Activated T-cell treated with anti-CD3 and anti-CD28 coated beads for 24 hours (primary cell): ENCODE results near the gene KRTAP6-2.

ENCODE experiments used
- DNase-seq: peaks from one replicate; pipeline ENCODE4 v3.0.0-alpha.2; 2020; ENCODE audit warnings: low read depth

The KRTAP6-2 gene

GRCh38 chr21:30598802-30599201 lies at the start of gene KRTAP6-2:
Gene KRTAP6-2 (minus strand): TSS chr21:30598902. CDS start chr21:30598874, 28 bp downstream.
- no peak for DNase-seq

- no peak for DNase-seq
These were observed 48.3 kb upstream of the KRTAP6-2 start for GRCh38 chr21:30646904-30647414.

DNA sequence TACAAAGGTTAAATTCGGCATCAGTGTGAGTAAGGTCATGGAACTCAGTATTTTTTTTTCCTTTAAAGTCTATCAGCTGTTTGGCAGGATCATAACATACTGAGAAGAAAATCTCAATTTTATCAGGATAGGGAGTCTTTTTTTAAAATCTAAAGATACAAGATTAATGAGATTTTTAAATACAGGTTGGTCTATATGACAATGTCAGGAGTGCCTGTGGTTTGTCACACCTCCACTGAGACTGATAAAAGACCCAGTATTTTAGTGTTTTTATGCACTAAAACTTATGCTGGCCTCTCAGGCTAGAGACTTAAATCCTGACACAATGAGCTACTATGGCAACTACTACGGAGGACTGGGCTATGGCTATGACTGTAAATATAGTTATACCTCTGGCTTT lies 43.9 kb upstream of the KRTAP6-2 start, which contains the start of gene KRTAP20-3:
Gene KRTAP20-3, plus strand, starts transcription at position 301 of the 400 bp plus-strand sequence.
- no peak for DNase-seq

- no peak for DNase-seq
These were observed 40.0 kb upstream of the KRTAP6-2 start for GRCh38 chr21:30638686-30639085.

DNA sequence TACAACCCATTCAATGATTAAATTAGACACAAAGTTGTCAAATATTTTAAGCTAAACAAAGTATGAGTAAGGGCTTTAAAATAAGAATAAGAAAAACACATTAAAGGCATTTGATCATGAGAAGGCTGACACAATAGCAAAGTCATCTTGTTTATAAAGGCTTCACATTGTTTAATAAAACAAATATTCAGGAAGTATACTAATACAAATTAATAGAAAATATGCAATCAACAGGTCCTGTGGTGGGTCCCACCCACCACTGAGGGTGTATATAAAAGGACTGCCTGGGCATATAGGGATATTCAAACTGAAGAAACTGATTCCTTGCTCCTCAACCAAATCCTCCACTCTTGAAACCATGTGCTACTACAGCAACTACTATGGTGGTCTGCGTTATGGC lies 36.2 kb upstream of the KRTAP6-2 start, which contains the start of gene KRTAP20-2:
Gene KRTAP20-2, plus strand, starts transcription at position 301 of the 400 bp plus-strand sequence. Its CDS starts 58 bp downstream, at position 359.
- no peak for DNase-seq

GRCh38 chr21:30629200-30629599 lies 30.5 kb upstream of the KRTAP6-2 start:
- no peak for DNase-seq

GRCh38 chr21:30628109-30628508 lies 29.4 kb upstream of the KRTAP6-2 start:
- DNase-seq: no peak

DNA sequence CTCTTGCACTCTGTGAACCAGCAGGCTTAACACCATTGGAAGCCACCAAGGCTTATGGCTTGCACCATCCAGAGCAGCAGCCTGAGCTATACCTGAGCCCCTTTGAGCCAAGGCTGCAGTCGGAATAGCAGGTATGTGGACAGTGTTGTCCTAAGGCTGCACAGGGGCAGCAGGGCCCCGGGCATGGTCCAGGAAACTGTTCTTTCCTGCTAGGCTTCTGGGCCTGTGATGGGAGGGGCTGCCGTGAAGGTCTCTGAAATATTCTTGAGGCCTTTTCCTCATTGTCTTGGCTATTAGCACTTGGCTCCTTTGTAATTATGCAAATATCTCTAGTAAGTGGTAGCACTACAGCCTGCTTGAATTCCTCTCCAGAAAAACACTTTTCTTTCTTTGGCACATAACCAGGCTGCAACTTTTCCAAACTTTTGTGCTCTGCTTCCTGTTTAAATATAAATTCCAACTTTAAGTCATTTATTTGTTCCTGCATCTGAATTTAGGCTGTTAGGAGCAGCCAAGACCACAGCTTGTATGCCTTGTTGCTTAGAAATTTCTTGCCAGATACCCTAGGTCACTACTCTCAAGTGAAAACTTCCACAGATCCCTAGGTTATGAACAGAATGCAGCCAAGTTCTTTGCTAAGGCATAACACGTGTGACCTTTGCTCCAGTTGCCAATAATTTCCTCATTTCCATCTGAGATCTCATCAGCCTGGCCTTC lies 26.9 kb upstream of the KRTAP6-2 start:
- DNase-seq: no peak

DNA sequence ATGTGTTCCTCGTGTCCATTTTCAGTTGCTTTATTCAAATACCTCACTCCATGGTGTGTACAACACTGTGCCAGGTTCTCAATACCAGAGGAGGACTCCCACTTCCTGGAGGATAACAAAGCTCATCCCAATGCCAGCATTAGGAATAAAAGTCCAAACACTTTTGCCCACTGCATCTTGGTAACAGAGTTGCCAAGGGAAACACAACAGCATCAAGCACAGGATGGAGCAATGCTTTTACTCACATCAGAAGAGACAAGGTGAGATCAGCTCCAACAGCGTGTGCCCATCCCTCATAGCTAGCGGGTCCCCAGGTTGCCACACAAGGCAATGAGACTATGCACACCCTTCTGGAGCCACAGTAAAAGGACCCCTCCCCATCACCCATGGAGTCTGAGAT lies 24.7 kb upstream of the KRTAP6-2 start:
- DNase-seq: no peak

- no peak for DNase-seq
These were observed 21.8 kb upstream of the KRTAP6-2 start, which contains the start of gene KRTAP20-4 for GRCh38 chr21:30620522-30620921. Gene KRTAP20-4 (plus strand): TSS chr21:30620627.

GRCh38 chr21:30620080-30620479 lies 21.4 kb upstream of the KRTAP6-2 start:
- no peak for DNase-seq

- DNase-seq: no peak
These were observed 17.4 kb upstream of the KRTAP6-2 start, which contains the start of gene KRTAP20-1 for GRCh38 chr21:30616125-30616524. Gene KRTAP20-1 (plus strand): TSS chr21:30616425. CDS start chr21:30616455, 30 bp downstream.

- DNase-seq: no peak
These were observed 16.5 kb upstream of the KRTAP6-2 start for GRCh38 chr21:30615199-30615598.

DNA sequence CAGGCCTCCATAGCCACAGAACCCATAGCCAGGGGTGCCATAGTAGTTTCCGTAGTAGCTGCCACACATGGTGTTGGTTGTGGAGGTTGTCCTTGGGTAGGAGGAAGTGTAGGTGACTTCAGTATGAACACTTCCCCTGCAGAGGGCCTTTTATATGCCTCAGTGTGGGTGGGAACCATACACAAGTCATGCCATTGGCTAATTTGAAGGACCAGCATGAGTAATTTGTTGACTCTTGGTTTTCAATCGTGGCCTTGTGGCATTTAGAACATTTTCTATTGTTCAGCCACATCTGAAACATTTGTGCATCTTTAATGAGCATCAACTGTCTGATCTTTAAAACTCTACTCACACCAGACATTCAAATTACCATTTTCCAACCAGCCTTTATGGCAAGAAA lies 15.1 kb upstream of the KRTAP6-2 start, which contains the start of gene KRTAP6-1:
Gene KRTAP6-1, minus strand, starts transcription at position 95 of the 400 bp plus-strand sequence. Its CDS starts 26 bp downstream, at position 69.
- DNase-seq: no peak

DNA sequence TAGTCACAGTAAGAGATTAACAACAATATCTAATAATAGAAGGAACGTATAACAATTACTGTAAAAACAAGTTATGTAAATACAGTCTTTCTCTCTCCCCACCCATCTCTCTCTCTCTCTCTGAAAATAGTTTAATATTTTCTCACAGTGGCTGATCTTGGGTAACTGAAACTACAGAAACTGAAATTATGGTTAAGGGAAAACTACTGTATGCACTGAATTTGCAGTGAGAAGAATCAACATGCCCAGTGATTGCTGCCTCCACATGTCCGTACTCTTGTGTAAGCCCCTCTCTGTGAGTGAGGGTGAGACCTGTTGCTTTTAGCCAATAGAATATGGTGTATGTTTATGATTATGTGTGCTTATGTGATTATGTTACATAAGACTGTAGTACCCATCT lies 13.4 kb upstream of the KRTAP6-2 start:
- DNase-seq: no peak

GRCh38 chr21:30605968-30606367 lies 7.3 kb upstream of the KRTAP6-2 start:
- no peak for DNase-seq

DNA sequence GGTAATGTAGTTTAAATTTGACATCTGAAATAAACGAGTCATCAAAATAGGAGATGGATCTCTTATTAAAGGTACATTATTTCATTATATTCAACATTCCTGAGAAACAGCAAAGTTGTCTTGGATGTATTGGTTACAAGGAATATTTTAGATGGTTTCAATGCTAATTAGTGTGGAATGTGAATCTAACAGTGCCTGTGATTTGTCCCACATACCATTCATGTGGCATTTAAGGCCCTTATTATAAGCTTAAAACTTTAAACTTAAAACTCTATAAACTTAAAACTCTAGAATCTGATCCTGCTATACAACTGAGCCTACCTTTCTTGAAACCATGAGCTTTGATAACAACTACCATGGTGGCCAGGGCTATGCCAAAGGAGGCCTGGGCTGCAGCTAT lies 2.1 kb upstream of the KRTAP6-2 start, which contains the start of gene KRTAP22-1:
Gene KRTAP22-1, plus strand, starts transcription at position 301 of the 400 bp plus-strand sequence.
- DNase-seq: no peak

GRCh38 chr21:30592140-30592539 lies 6.6 kb downstream of the KRTAP6-2 start, which contains the start of gene KRTAP6-3:
Gene KRTAP6-3 (plus strand): TSS chr21:30592440. CDS start chr21:30592446, 6 bp downstream.
- no peak for DNase-seq

GRCh38 chr21:30590297-30590696 lies 8.4 kb downstream of the KRTAP6-2 start, which contains the start of gene KRTAP22-2:
Gene KRTAP22-2 (minus strand): TSS chr21:30590397.
- DNase-seq: no peak

DNA sequence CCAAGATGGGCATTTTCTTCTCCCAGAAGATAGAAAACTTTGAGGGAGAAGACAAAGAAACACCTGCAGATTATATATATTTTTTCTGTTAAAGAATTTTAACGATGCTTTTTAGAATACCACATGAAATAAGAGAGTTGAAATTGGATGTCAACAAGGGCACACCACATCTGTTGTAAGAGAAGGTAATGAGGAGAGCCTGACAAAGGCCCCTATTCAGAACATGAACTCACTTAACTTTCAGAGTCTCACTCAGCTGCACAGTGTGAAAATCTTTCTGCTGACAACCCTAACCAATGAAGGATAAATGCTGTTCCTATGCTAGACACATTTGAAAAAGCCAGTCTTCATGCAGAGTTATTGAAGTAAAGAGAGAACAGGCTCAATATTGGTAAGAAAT lies 15.8 kb downstream of the KRTAP6-2 start:
- DNase-seq: no peak

GRCh38 chr21:30580132-30580531 lies 18.6 kb downstream of the KRTAP6-2 start:
- DNase-seq: no peak

DNA sequence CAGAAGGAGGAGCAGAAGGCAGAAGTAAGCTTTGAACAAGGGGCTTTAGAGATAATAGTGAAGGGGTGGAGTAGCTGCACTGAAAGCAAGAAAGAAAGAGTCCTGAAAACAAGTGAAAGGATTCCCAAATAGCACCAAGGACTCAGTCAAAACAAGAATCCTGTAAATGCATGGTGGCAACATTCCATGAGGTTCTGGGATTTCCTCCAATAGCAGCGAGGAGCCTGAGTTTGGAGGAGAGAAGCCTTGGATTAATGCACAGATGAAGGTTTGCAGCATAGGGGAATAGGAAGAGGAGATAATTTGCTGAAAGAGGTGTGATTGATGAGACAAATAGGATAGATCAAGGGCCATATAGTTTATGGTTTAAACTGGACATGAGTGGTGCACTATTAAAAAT lies 19.4 kb downstream of the KRTAP6-2 start:
- DNase-seq: no peak

DNA sequence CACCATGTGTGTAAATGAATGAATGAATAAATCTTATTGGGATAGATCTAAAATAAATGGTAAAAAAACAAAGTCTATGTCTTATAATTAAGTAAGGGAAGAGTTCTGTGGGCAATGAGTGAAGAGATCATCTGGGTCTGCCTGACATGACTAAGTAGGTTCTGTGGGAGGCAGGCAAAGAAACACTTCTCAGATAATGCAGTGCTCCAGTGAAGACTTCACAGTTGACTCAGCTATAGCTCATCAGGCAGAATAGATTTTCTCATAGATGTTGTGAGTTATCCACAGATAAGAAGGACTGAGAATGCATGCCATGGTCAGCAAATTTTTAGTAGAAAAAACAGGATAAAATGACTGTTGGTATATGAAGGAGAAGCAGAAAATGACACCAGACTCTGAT lies 20.9 kb downstream of the KRTAP6-2 start:
- no peak for DNase-seq
